GM21576 (cell line): ENCODE data around the gene GPR62.
A peak's percentile ranks its signal among the peaks of the same experiment; 100 is the strongest.

Experiments used
- ATAC-seq: cut with Tn5 transposase; IDR thresholded peaks from one replicate; pipeline ENCODE4 v1.9.1; 2021; ENCODE audit warnings: mild to moderate bottlenecking, moderate library complexity; ENCODE audit not compliant: unreplicated experiment

GPR62 gene

DNA sequence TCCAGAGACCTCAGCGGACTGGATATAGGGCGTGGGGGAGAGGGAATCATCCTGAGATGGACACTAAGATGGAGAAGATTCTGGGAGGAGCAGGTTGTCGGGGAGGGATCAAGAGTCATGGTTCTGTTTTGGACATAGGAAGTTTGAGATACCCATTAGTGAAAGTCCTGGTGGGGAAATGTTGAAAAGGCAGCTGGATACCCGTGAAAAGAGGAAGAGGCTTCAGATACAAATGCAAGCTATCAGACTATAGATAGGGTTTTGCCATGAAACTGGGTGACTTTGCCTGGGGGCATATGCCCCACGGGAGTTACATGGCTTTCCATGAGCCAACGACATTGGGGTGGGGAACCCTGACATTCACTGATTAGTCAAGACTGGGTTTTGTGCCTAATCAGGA, 1.1 kb upstream of the GPR62 start:
- ATAC-seq, result no peak

DNA sequence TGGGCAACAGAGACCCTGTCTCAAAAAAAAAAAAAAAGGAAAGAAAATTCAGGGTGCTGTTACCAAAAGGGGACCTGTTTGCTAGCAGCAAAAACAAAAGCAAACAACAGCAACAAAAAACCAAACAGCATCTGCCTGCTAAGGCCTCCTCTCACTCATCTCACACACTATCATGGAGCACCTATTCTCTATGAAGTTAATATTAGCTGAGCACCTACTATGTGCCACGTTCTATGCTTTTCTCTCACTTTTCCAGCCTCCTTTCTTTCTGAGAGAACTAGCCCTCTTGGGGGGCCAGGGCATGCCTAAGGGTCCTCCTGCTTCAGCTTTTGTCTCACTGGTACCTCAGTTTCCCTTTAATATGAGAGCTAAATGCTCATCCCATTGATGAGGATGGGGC, 468 bp upstream of the GPR62 start:
- no peak for ATAC-seq

DNA sequence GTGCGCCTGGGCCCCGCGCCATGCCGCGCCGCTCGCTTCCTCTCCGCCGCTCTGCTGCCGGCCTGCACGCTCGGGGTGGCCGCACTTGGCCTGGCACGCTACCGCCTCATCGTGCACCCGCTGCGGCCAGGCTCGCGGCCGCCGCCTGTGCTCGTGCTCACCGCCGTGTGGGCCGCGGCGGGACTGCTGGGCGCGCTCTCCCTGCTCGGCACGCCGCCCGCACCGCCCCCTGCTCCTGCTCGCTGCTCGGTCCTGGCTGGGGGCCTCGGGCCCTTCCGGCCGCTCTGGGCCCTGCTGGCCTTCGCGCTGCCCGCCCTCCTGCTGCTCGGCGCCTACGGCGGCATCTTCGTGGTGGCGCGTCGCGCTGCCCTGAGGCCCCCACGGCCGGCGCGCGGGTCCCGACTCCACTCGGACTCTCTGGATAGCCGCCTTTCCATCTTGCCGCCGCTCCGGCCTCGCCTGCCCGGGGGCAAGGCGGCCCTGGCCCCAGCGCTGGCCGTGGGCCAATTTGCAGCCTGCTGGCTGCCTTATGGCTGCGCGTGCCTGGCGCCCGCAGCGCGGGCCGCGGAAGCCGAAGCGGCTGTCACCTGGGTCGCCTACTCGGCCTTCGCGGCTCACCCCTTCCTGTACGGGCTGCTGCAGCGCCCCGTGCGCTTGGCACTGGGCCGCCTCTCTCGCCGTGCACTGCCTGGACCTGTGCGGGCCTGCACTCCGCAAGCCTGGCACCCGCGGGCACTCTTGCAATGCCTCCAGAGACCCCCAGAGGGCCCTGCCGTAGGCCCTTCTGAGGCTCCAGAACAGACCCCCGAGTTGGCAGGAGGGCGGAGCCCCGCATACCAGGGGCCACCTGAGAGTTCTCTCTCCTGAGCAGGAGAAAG, 951 bp downstream of the GPR62 start:
- no peak for ATAC-seq

- no peak for ATAC-seq
These were observed 2.5 kb downstream of the GPR62 start for GRCh38 chr3:51957520-51958205.

- no peak for ATAC-seq
These were observed 3.7 kb downstream of the GPR62 start for GRCh38 chr3:51958603-51959521.

DNA sequence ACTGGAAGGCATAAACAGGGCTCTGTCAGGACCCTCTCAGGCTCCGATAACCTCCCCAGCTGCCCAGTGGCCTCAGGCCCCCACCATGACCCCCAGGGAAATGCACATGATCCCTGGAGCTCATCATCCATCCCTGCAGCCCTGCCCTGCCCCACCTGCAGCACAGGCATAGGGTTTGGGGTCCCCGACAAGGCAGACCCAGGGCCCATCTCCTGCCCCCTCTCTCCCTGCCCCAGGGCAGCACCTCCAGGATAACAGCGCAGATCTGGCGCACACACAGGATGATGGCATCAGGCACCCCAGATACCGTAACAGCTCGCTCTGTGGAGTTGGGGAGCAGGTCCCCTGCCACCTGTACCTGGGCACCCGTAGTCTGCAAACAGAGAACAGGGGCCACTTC, 4.5 kb downstream of the GPR62 start:
- ATAC-seq, result no peak

DNA sequence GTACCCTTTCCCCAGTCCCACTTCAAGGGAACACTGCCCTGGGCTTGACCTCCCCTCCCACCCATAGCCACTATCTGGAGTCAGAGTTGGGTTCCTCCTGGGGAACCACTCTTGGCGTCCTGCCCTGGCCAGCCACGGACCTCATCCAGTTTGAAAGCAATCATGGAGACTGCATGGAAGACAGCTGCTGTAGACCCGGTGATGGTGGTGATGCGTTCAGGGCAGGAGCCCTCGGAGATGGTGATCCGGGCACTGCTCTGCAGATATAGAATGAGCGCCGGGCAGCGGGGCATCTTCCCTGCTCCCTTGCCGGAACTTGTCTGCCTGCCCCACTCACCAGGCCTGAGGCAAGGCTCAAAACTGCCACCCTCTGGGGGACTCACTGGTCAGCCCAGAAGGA, 5.2 kb downstream of the GPR62 start:
- ATAC-seq, result no peak

GRCh38 chr3:51961011-51961410, 5.8 kb downstream of the GPR62 start:
- ATAC-seq, result no peak

DNA sequence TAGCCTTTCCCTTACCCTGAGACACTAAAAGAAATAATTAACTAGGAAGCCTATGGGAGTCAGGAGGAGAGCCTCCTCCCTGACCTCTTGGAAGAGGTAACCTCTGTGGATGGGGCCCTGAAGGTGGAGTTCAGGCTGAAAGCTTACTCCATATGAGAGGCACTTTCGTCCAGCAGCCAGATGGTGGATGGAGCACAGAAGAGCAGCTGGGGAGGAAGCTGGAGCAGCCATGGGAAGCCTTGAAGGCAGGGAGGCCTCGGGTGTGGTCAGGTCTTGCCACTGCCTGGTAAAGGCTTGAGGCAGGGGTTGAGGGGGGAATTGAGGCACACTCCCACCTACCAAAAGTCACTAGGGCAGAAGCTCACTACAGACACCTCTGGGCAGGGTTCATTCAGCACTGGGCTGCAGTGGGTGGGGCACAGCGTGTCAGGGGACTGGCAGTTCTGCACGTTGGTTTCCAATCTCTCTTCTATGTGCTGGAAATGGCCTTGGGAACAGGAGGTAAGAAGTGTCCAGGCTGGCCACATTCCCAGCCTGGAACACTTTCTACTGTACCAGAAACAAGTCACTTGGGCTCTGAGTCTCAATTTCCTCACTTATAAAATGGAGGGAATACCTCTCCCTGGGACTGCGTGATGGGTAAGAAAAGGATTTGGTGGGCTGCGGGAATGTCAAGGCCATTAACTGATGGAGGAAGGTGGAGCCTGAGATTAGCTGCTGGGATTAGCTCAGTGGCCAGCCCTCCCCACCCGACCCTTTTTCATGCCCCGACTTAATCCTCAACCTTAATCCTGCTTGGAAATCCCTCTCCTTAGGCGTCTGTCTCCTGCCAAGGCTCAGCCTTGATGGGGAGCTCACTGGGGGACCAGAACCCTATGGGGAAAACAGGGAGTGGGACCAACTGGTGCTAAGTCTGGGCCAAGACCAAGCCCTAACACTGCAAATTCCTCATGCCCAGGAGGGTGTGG, 6.7 kb downstream of the GPR62 start:
- ATAC-seq, result no peak

- ATAC-seq, result no peak
These were observed 7.8 kb downstream of the GPR62 start for GRCh38 chr3:51962854-51963530.

- ATAC-seq, result no peak
These were observed 8.8 kb downstream of the GPR62 start for GRCh38 chr3:51963951-51964451.

DNA sequence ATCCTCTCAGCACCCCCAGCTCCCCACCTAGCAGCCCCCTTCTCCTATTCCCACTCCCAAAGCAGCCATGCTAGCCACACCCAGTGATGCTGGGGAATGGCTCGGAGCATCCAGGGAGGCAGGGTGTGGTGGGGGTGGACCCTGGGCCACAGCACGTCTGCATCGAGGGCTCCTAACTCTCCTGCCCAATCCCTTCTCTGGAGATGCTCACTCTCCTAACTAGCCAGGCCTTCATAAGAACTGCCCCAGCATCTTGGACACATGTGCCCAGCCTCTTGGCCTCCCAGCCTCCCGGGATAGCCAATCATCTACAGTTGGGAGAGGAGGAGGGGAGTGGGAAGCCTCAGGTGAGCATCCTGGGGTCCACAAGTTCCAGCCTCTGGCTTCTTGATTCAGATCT, 9.3 kb downstream of the GPR62 start:
- ATAC-seq, result no peak

GRCh38 chr3:51966016-51966415, 10.8 kb downstream of the GPR62 start:
- no peak for ATAC-seq

- no peak for ATAC-seq
These were observed 11.3 kb downstream of the GPR62 start for GRCh38 chr3:51966486-51966885.

DNA sequence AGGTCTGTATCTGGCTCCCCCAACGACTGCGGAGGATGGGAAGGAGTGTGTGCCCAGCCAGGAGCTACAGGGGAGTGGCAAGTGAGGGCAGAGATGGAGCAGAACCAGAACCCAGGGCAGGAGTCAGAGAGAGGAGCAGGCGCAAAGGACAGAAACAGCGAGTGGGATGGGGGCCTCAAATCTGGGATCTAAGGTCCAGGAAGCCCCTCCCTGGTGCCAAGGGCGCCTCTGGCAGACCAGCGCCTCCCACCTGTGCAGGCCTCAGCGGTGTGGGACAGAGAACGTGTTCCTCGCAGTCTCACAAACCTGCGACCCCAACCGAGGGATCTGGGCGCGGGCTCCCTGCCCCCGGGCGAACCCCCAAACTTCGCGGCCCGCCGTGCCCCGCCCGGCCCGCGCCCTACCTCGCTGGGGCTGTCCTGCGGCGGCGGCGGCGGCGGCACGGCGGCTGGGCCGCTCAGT, 11.8 kb downstream of the GPR62 start:
- peak; percentile 8 for ATAC-seq

DNA sequence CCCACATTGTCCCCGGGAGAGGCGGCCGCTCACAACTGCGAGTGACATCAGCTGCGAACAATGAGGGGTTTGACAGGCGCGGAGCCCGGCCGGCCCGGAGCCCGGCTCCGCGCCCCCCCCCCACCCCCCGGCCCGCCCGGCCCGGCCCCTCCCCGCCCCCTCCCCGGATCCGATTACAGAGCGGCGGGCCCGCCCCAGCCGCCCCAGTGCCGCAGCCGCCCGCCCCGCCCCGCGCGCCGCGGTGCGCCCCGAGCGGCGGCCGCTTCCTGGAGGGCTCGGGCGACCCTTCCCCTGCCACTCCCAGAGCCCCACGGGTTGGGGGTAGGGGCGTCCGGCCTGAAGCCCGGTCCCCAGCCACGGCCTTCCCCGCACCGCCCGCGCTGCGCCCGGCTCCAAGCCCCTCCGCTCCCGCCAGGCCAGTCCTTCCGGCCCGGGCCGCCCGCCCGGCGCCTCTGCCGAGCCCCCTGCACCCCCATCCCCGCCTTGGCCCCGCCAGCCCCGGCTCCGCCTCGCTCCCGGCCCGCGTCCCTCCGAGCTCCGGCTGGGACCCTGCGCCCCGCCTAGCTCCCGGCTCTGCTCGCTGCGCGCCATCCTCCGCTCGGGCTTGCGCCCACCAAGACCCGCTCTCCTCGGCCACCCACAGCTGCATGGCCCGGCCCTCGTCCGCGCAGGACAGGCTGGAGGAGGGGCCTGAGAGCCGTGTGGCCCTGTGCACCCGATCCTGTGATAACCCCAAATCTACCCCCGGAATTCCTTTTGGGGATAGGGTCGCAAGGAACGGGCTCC, 12.4 kb downstream of the GPR62 start, which contains the start of gene PCBP4:
Gene PCBP4, minus strand, starts transcription at position 71 of the 786 bp plus-strand sequence. CDS start 6,214 bp downstream, outside the sequence.
- ATAC-seq, result peak; percentile 32

DNA sequence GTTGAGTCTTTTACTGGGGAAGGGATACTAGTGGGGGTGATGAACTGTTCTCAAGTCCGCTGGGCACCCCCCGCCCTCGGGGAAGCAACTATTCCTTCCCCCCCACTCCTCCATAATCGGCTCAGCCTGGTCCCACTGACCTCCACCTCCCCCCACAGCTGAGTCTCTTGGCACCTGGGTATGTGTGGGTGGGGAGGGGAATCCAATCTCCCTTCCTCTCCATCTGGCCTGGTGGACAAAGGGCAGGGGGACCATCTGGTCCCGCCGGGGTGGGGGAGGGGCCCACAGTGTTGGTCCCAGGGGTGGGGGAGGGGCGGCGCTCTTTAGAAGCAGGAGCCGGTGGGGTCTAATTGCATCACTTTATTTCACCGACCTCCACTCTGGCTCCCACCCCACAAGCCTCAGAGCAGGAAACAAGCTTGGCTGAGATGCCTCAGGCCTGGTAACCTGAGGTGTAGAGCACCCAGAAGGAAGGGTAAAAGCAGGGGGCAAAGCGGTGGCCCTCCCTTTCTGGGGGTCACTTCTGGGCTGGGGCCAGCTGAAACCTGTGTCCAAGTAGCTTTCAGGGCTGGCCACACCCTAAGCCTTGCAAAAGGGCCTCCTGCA, 13.1 kb downstream of the GPR62 start:
- no peak for ATAC-seq
